H9 (cell line): ENCODE measurements around the gene PPARG. TPM values are rescaled to one million over a fixed set of nuclear protein-coding genes. Genes with fewer than 3 reads are reported as not detected.

Source experiments
- DNase-seq: peaks from one replicate; pipeline ENCODE4 v3.0.0-alpha.2; 2017
- H2AFZ ChIP-seq: one replicate; pipeline ENCODE4 v1.6.1; 2013; ENCODE audit warnings: mild to moderate bottlenecking, low read length, control low read depth, moderate library complexity
- H2AK5ac ChIP-seq: 2 replicates; pipeline ENCODE4 v1.6.1; 2013; ENCODE audit warnings: low read length, control low read depth, mixed read lengths; ENCODE audit not compliant: insufficient read length
- H2BK120ac ChIP-seq: one replicate; pipeline ENCODE4 v1.6.1; 2013; ENCODE audit warnings: low read depth, mild to moderate bottlenecking, low read length, control low read depth, inconsistent platforms; ENCODE audit not compliant: poor library complexity, severe bottlenecking
- H2BK12ac ChIP-seq: 2 replicates; pipeline ENCODE4 v1.6.1; 2013; ENCODE audit warnings: low read length, control low read depth, mixed read lengths, low read depth; ENCODE audit not compliant: insufficient read length
- H2BK15ac ChIP-seq: 2 replicates; pipeline ENCODE4 v1.6.1; 2013; ENCODE audit warnings: low read depth, low read length, control low read depth
- H2BK20ac ChIP-seq: one replicate; pipeline ENCODE4 v1.6.1; 2013; ENCODE audit warnings: low read depth, mild to moderate bottlenecking, low read length, control low read depth, inconsistent platforms; ENCODE audit not compliant: poor library complexity, severe bottlenecking
- H2BK5ac ChIP-seq: 2 replicates; pipeline ENCODE4 v1.6.1; 2013; ENCODE audit warnings: low read length, control low read depth, mixed read lengths; ENCODE audit not compliant: insufficient read length
- H3K14ac ChIP-seq: 2 replicates; pipeline ENCODE4 v1.6.1; 2013; ENCODE audit warnings: low read length, control low read depth; ENCODE audit not compliant: insufficient read depth
- H3K18ac ChIP-seq: 2 replicates; pipeline ENCODE4 v1.6.1; 2013; ENCODE audit warnings: low read depth, mild to moderate bottlenecking, mixed read lengths, low read length, control low read depth; ENCODE audit not compliant: insufficient read length
- H3K23ac ChIP-seq: 2 replicates; pipeline ENCODE4 v1.6.1; 2013; ENCODE audit warnings: low read length, control low read depth, mixed read lengths, low read depth; ENCODE audit not compliant: insufficient read length
- H3K23me2 ChIP-seq: 2 replicates; pipeline ENCODE4 v1.6.1; 2013; ENCODE audit warnings: low read depth, mild to moderate bottlenecking, mixed read lengths, low read length, control low read depth; ENCODE audit not compliant: insufficient read length, poor library complexity, severe bottlenecking
- H3K27ac ChIP-seq: 2 replicates; pipeline ENCODE4 v1.5.1; 2013; ENCODE audit warnings: low read length, control low read depth, mixed read lengths, low read depth; ENCODE audit not compliant: insufficient read length
- H3K27me3 ChIP-seq: 2 replicates; pipeline ENCODE4 v1.6.1; 2013; ENCODE audit warnings: low read length, control low read depth, inconsistent platforms; ENCODE audit not compliant: insufficient read depth
- H3K4ac ChIP-seq: 2 replicates; pipeline ENCODE4 v1.6.1; 2013; ENCODE audit warnings: low read depth, mild to moderate bottlenecking, control low read depth, inconsistent platforms, low read length, moderate library complexity
- H3K4me1 ChIP-seq: 2 replicates; pipeline ENCODE4 v1.6.1; 2013; ENCODE audit warnings: low read length, control low read depth, inconsistent platforms; ENCODE audit not compliant: insufficient read depth
- H3K4me2 ChIP-seq: 2 replicates; pipeline ENCODE4 v1.6.1; 2013; ENCODE audit warnings: low read length, control low read depth, mixed read lengths; ENCODE audit not compliant: insufficient read length, insufficient read depth
- H3K56ac ChIP-seq: 2 replicates; pipeline ENCODE4 v1.6.1; 2013; ENCODE audit warnings: low read depth, mild to moderate bottlenecking, mixed read lengths, low read length, control low read depth; ENCODE audit not compliant: insufficient read length
- H3K79me1 ChIP-seq: 2 replicates; pipeline ENCODE4 v1.6.1; 2013; ENCODE audit warnings: low read depth, mild to moderate bottlenecking, moderate library complexity, low read length, control low read depth, inconsistent platforms; ENCODE audit not compliant: insufficient read depth, poor library complexity, severe bottlenecking
- H3K79me2 ChIP-seq: 2 replicates; pipeline ENCODE4 v1.6.1; 2013; ENCODE audit warnings: low read length, control low read depth, inconsistent platforms; ENCODE audit not compliant: insufficient read depth
- H3K9ac ChIP-seq: 2 replicates; pipeline ENCODE4 v1.6.1; 2013; ENCODE audit warnings: low read length, control low read depth, mixed read lengths; ENCODE audit not compliant: insufficient read length; ENCODE audit errors: extremely low read depth
- H3K9me3 ChIP-seq: one replicate; pipeline ENCODE4 v1.6.1; 2013; ENCODE audit warnings: low read depth, low read length, inconsistent platforms; ENCODE audit not compliant: control insufficient read depth
- H3T11ph ChIP-seq: one replicate; pipeline ENCODE4 v1.6.1; 2013; ENCODE audit warnings: mild to moderate bottlenecking, low read length, control low read depth, inconsistent platforms
- H4K20me1 ChIP-seq: one replicate; pipeline ENCODE4 v1.6.1; 2013; ENCODE audit not compliant: control insufficient read depth, insufficient read length, insufficient read depth
- H4K5ac ChIP-seq: 2 replicates; pipeline ENCODE4 v1.6.1; 2013; ENCODE audit warnings: low read depth, mild to moderate bottlenecking, mixed read lengths, low read length, control low read depth; ENCODE audit not compliant: insufficient read length
- H4K8ac ChIP-seq: replicated peaks from 2 replicates; pipeline ENCODE4 v1.6.1; 2013; ENCODE audit warnings: low read length, control low read depth, mixed read lengths, low read depth; ENCODE audit not compliant: insufficient read length
- H4K91ac ChIP-seq: 2 replicates; pipeline ENCODE4 v1.6.1; 2013; ENCODE audit warnings: low read depth, mild to moderate bottlenecking, moderate library complexity, mixed read lengths, low read length, control low read depth; ENCODE audit not compliant: insufficient read length
- H3K27ac Mint-ChIP-seq, 3 experiments: 2 replicates in 2 of 3; 3 replicates in 1 of 3; pipeline ENCODE4 v1.8.0; 2020 to 2021; ENCODE audit warnings: mixed read lengths in 3 of 3, mild to moderate bottlenecking in 1 of 3, moderate library complexity in 1 of 3
- H3K27me3 Mint-ChIP-seq: 2 replicates; pipeline ENCODE4 v1.8.0; 2021; ENCODE audit warnings: low read depth, mild to moderate bottlenecking, moderate library complexity, mixed read lengths
- H3K36me3 Mint-ChIP-seq, 3 experiments: 2 replicates in 2 of 3; 3 replicates in 1 of 3; pipeline ENCODE4 v1.8.0; 2020 to 2021; ENCODE audit warnings: low read depth in 3 of 3, mixed read lengths in 3 of 3; ENCODE audit not compliant: insufficient read depth in 1 of 3
- H3K4me1 Mint-ChIP-seq, 2 experiments: 2 replicates each; pipeline ENCODE4 v1.8.0; 2020; ENCODE audit warnings: mixed read lengths in 2 of 2
- H3K4me3 Mint-ChIP-seq, 2 experiments: 2 replicates in 1 of 2; 3 replicates in 1 of 2; pipeline ENCODE4 v1.8.0; 2020 to 2021; ENCODE audit warnings: mild to moderate bottlenecking in 2 of 2, mixed read lengths in 2 of 2, moderate library complexity in 1 of 2
- H3K9me3 Mint-ChIP-seq, 2 experiments: 2 replicates in 1 of 2; 3 replicates in 1 of 2; pipeline ENCODE4 v1.8.0; 2020; ENCODE audit warnings: mild to moderate bottlenecking in 2 of 2, mixed read lengths in 2 of 2, moderate library complexity in 1 of 2
- CTCF ChIP-seq: fragments of 200-600 bp; sonication (generic); conservative IDR thresholded peaks from 3 replicates; pipeline ENCODE4 v1.8.0; 2021; ENCODE audit warnings: antibody characterized with exemption, mild to moderate bottlenecking
- WGBS: extraction: QIAGEN DNeasy Blood & Tissue Kit; methylation state at CpG from one replicate; pipeline ENCODE4 v1.1.7; 2013; ENCODE audit warnings: missing lambda C conversion rate, low lambda C conversion rate, mixed read lengths; ENCODE audit not compliant: insufficient read length; ENCODE audit errors: extremely low coverage; 5-methylcytosine and 5-hydroxymethylcytosine counted together
- total RNA-seq: library from RNA; stranded (reverse); gene quantifications from 2 replicates; pipeline ENCODE4 v1.2.1, GENCODE V29; 2021

The PPARG gene
- total RNA-seq, 1 experiment from 2014 or later: 0.42 TPM

- H3K27ac Mint-ChIP-seq: no peak overlapping the region
- Histone ChIP-seq H3K56ac (no peak overlapping the region), H3T11ph (no peak overlapping the region), H4K20me1 (no peaks in the 10 kb centered on the region), H4K91ac (no peak overlapping the region), H3K23ac (no peak overlapping the region), H3K9me3 (no peaks in the 10 kb centered on the region), H2BK15ac (no peak overlapping the region), H2BK12ac (no peak overlapping the region), H3K4ac (no peak overlapping the region), H3K4me2 (no peak overlapping the region), H3K79me1 (no peaks in the 10 kb centered on the region), H2AK5ac (no peak overlapping the region), H2BK20ac (no peak overlapping the region), H2BK120ac (no peak overlapping the region), H3K4me1 (no peaks in the 10 kb centered on the region), H2BK5ac (no peak overlapping the region), H3K27ac (no peak overlapping the region), H3K14ac (no peak overlapping the region), H3K9ac (no peak overlapping the region), H3K18ac (no peak overlapping the region), H3K79me2 (no peaks in the 10 kb centered on the region), H4K8ac (no peak overlapping the region), H2AFZ (no peak overlapping the region), H3K23me2 (no peaks in the 10 kb centered on the region), H3K27me3 (no peaks in the 10 kb centered on the region), H4K5ac (no peak overlapping the region)
- H3K4me3 Mint-ChIP-seq: no peak overlapping the region
- no peaks in the 10 kb centered on the region for H3K36me3 Mint-ChIP-seq
- DNase-seq: no peak
- peaks cover 15% of the 10 kb centered on the region for H3K27me3 Mint-ChIP-seq
- no peaks in the 10 kb centered on the region for H3K4me1 Mint-ChIP-seq
- WGBS: no CpG with 5 or more reads among the region's 3 CpGs
- TF ChIP-seq CTCF: no peak
- H3K9me3 Mint-ChIP-seq: no peaks in the 10 kb centered on the region
Observed at GRCh38 chr3:12278566-12278965, 10.3 kb upstream of the PPARG start.
